Measurements from ENCODE around the gene MBOAT7. TPM values are rescaled to one million over a fixed set of nuclear protein-coding genes. Genes with fewer than 3 reads are reported as not detected.
"Not testable (repeated sequence)": the region's sequence is repeated elsewhere in the genome, so short reads cannot be mapped to it uniquely, and the experiment has no call there.

The MBOAT7 gene
- total RNA-seq, 1 donor from 2014 or later: 107 TPM

DNA sequence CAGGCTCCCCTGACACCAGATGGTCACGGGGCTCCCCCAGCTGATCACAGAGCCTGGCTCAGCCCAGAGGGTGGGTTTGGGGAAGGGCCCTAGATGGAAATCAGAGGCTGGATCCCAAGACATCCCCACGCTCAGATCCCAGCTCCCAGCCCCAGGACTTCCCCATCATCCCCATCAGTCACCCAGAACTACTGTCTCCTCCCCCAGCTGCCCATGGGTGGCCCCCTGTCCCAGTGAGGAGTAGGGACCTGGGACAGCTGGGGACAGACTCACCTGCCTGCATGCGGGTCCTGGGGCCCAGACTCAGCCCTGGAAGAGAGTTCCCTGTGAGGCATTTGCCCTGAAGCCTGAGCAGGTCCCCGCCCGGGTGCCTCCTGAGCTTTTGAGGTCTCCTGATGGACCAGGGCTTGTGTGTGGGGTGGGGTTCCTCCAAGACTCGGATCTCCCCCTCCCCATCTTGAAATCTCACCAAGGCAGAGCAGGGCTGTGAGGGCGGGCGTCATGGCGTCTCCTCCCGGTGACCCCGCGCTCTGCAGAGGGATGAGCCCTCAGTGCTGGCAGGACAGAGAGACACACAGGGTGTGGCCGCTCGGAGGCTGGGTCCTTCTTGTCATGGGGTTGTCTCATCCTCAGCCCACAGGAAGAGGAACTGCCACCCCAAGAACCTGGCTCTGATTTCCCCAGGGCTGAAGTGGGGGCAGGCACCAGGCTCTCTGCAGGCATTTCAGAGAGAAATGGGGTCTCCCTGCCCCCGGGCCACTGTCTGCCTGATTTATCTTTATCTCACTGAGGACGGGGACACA lies 33.3 kb upstream of the MBOAT7 start, which contains the start of gene LILRB3:
TSS of gene LILRB3 (minus strand) at position 534 of the 803 bp plus-strand sequence. CDS start at position 503, 31 bp downstream.
- peaks cover 15% of the 10 kb centered on the region for H3K27me3 ChIP-seq (ENCODE audit: control insufficient read depth, insufficient read depth, low read length)
- not testable (repeated sequence) for H3K4me3 ChIP-seq (ENCODE audit: low read depth, low read length); DNase-seq (ENCODE audit: low read depth); H3K36me3 ChIP-seq (ENCODE audit: control insufficient read depth, insufficient read depth, low read length)

DNA sequence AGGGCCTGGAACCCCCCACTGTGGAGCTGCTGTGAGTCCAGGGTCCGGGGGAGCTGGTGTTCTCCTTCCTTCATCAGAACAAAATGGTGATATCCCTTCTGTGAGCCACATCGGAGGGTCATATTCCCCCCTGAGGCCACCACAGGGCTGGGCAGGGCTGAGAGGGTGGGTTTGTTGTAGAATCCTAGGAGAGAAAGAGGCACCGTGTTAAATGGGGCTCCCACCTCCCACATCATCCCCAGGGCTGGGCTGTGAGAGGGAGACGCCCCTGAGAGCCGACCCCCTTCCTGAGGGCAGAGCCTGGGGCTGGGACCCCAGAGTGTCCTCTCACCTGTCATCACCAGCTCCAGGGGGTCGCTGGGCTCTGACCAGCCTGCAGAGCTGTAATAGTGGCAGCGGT lies 32.6 kb upstream of the MBOAT7 start:
- H3K27me3 ChIP-seq (ENCODE audit: control insufficient read depth, insufficient read depth, low read length): peaks cover 15% of the 10 kb centered on the region
- not testable (repeated sequence) for DNase-seq (ENCODE audit: low read depth); H3K36me3 ChIP-seq (ENCODE audit: control insufficient read depth, insufficient read depth, low read length); H3K4me3 ChIP-seq (ENCODE audit: low read depth, low read length)

GRCh38 chr19:54219702-54220101 lies 30.3 kb upstream of the MBOAT7 start:
- peaks cover 15% of the 10 kb centered on the region for H3K27me3 ChIP-seq (ENCODE audit: control insufficient read depth, insufficient read depth, low read length)
- not testable (repeated sequence) for H3K36me3 ChIP-seq (ENCODE audit: control insufficient read depth, insufficient read depth, low read length); DNase-seq (ENCODE audit: low read depth); H3K4me3 ChIP-seq (ENCODE audit: low read depth, low read length)

DNA sequence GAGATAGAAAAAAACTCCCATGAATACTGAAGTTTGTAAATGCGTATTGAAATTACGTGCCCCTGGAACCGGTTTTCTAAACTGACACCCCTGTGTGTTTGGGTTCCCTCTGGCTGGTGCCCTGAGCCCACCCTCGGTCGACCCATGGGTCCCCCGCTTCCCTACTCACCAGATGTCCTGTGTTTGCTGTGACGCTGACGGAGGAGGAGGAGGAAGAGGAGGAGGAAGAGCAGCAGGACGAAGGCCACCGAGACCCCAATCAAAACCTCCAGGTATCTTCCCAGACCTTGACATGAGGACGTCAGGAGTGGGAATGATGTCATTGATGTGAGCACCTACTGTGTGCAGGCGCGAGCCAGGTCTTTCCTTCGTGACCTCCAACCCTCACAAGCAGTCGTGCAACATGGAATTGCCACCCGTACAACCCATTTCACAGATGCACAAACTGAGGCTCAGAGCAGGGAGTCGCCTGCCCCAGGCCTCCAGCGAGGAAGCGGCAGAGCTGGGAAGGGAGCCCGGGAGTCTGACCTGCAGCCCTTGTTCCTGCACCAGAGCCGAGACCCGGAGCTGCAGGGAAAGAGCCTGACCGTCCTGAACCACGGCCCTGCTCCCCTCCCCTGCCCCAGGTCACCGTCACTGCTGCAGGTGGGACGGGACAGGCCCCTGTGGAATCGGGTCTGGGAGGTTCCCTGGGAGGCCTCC lies 29.7 kb upstream of the MBOAT7 start:
- H3K4me3 ChIP-seq (ENCODE audit: low read depth, low read length): no peak overlapping the region
- DNase-seq (ENCODE audit: low read depth): no peak
- peaks cover 14% of the 10 kb centered on the region for H3K27me3 ChIP-seq (ENCODE audit: control insufficient read depth, insufficient read depth, low read length)
- TF ChIP-seq, protein P1, sequence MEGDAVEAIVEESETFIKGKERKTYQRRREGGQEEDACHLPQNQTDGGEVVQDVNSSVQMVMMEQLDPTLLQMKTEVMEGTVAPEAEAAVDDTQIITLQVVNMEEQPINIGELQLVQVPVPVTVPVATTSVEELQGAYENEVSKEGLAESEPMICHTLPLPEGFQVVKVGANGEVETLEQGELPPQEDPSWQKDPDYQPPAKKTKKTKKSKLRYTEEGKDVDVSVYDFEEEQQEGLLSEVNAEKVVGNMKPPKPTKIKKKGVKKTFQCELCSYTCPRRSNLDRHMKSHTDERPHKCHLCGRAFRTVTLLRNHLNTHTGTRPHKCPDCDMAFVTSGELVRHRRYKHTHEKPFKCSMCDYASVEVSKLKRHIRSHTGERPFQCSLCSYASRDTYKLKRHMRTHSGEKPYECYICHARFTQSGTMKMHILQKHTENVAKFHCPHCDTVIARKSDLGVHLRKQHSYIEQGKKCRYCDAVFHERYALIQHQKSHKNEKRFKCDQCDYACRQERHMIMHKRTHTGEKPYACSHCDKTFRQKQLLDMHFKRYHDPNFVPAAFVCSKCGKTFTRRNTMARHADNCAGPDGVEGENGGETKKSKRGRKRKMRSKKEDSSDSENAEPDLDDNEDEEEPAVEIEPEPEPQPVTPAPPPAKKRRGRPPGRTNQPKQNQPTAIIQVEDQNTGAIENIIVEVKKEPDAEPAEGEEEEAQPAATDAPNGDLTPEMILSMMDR (IDR thresholded peaks at IDR 0.05; ENCODE audit: insufficient read depth, low read length, poor library complexity, severe bottlenecking): no peak
- H3K36me3 ChIP-seq (ENCODE audit: control insufficient read depth, insufficient read depth, low read length): no peaks in the 10 kb centered on the region

- Histone ChIP-seq H3K4me3 (ENCODE audit: low read depth, low read length) (no peak overlapping the region), H3K36me3 (ENCODE audit: control insufficient read depth, insufficient read depth, low read length) (no peaks in the 10 kb centered on the region), H3K27me3 (ENCODE audit: control insufficient read depth, insufficient read depth, low read length) (peaks cover 12% of the 10 kb centered on the region)
- no peak for DNase-seq (ENCODE audit: low read depth)
- TF ChIP-seq, protein P1 (IDR thresholded peaks at IDR 0.05; ENCODE audit: insufficient read depth, low read length, poor library complexity, severe bottlenecking): no peak
These were observed 28.9 kb upstream of the MBOAT7 start for GRCh38 chr19:54218259-54218658.

- not testable (repeated sequence) for DNase-seq (ENCODE audit: low read depth); H3K36me3 ChIP-seq (ENCODE audit: control insufficient read depth, insufficient read depth, low read length); H3K4me3 ChIP-seq (ENCODE audit: low read depth, low read length); H3K27me3 ChIP-seq (ENCODE audit: control insufficient read depth, insufficient read depth, low read length)
These were observed 28.3 kb upstream of the MBOAT7 start for GRCh38 chr19:54217517-54218247.

GRCh38 chr19:54216869-54217268 lies 27.5 kb upstream of the MBOAT7 start:
- TF ChIP-seq, protein P1 (IDR thresholded peaks at IDR 0.05; ENCODE audit: insufficient read depth, low read length, poor library complexity, severe bottlenecking): no peak

DNA sequence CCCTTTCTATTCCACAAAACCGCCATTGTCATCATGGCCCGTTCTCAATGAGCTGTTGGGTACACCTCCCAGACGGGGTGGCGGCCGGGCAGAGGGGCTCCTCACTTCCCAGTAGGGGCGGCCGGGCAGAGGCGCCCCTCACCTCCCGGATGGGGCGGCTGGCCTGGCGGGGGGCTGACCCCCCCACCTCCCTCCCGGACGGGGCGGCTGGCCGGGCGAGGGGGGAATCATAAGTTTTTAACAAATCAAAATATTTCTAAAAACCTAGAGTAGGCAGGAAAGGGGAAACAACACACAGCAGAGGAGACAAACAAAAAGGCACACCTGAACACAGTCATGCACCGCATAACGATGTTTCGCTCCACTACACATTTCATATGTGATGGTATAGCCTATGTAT lies 25.4 kb upstream of the MBOAT7 start:
- not testable (repeated sequence) for H3K36me3 ChIP-seq (ENCODE audit: control insufficient read depth, insufficient read depth, low read length); H3K4me3 ChIP-seq (ENCODE audit: low read depth, low read length); H3K27me3 ChIP-seq (ENCODE audit: control insufficient read depth, insufficient read depth, low read length); DNase-seq (ENCODE audit: low read depth)

More at GRCh38 chr19:54216869-54217268, 27.5 kb upstream of the MBOAT7 start:
- no peak overlapping the region for H3K4me3 ChIP-seq (ENCODE audit: low read depth, low read length)
- H3K36me3 ChIP-seq (ENCODE audit: control insufficient read depth, insufficient read depth, low read length): no peaks in the 10 kb centered on the region
- H3K27me3 ChIP-seq (ENCODE audit: control insufficient read depth, insufficient read depth, low read length): peaks cover 2% of the 10 kb centered on the region
- no peak for DNase-seq (ENCODE audit: low read depth)

DNA sequence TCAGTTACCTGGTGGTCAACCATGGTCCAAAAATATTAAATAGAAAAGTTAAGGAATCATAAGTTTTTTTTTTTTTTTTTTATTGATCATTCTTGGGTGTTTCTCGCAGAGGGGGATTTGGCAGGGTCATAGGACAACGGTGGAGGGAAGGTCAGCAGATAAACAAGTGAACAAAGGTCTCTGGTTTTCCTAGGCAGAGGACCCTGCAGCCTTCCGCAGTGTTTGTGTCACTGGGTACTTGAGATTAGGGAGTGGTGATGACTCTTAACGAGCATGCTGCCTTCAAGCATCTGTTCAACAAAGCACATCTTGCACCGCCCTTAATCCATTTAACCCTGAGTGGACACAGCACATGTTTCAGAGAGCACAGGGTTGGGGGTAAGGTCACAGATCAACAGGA lies 24.8 kb upstream of the MBOAT7 start:
- H3K27me3 ChIP-seq (ENCODE audit: control insufficient read depth, insufficient read depth, low read length); H3K4me3 ChIP-seq (ENCODE audit: low read depth, low read length); DNase-seq (ENCODE audit: low read depth); H3K36me3 ChIP-seq (ENCODE audit: control insufficient read depth, insufficient read depth, low read length): not testable (repeated sequence)
